ENCODE results near the gene CDK13. TPM values are rescaled to one million over a fixed set of nuclear protein-coding genes. Genes with fewer than 3 reads are reported as not detected.

The CDK13 gene
- total RNA-seq, 1 experiment from 2014 or later: 52.2 TPM

DNA sequence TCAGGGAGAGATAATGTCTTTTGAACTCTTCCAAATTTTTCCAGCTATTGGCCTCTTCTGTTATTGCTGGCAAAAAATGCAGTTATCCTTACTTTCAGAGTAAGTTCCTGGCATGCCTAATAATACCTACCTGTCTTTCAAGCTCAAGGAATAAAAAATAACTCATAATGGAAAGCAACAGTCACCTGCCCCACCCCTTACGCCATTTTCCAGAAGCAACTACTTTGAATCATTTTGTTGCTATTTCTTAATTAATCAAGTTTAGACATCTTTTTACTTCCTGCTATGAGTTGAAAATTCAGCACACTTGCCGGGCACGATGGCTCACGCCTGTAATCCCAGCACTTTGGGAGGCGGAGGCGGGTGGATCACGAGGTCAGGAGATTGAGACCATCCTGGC lies 23.0 kb upstream of the CDK13 start:
- H3K23me2 ChIP-seq (ENCODE audit: insufficient read length, low read depth, low read length, poor library complexity, severe bottlenecking): no peaks in the 10 kb centered on the region
- H3K79me1 ChIP-seq (ENCODE audit: insufficient read depth, low read depth, low read length, poor library complexity, severe bottlenecking): no peaks in the 10 kb centered on the region
- H3K4me2 ChIP-seq (ENCODE audit: insufficient read depth, insufficient read length, low read length): no peak overlapping the region
- no peak overlapping the region for H3K56ac ChIP-seq (ENCODE audit: insufficient read length, low read depth, low read length)
- no peak overlapping the region for H2BK5ac ChIP-seq (ENCODE audit: insufficient read length, low read length)
- H3K9me3 ChIP-seq (ENCODE audit: control insufficient read depth, low read depth, low read length): no peaks in the 10 kb centered on the region
- Mint-ChIP-seq H3K36me3 (ENCODE audit: insufficient read depth in 1 of 3, low read depth in 3 of 3) (no peaks in the 10 kb centered on the region; a peak in 1 of 7 replicates), H3K4me1 (peaks cover 14 to 24% of the 10 kb centered on the region in 2 experiments), H3K9me3 (peaks cover 0 to 3% of the 10 kb centered on the region in 2 experiments; a peak in 2 of 5 replicates), H3K27ac (no peak overlapping the region), H3K27me3 (ENCODE audit: low read depth) (no peaks in the 10 kb centered on the region; the same call in 1 of the 2 replicates), H3K4me3 (no peak overlapping the region)
- H4K20me1 ChIP-seq (ENCODE audit: control insufficient read depth, insufficient read depth, insufficient read length): no peaks in the 10 kb centered on the region
- no peak overlapping the region for H3K27ac ChIP-seq (ENCODE audit: insufficient read length, low read depth, low read length)
- H3T11ph ChIP-seq (ENCODE audit: low read length): no peak overlapping the region
- H4K5ac ChIP-seq (ENCODE audit: insufficient read length, low read depth, low read length): no peak overlapping the region
- no peak for TF ChIP-seq CTCF (conservative IDR thresholded peaks at IDR 0.05)
- no peak overlapping the region for H2AFZ ChIP-seq (ENCODE audit: low read length)
- no peak overlapping the region for H2BK12ac ChIP-seq (ENCODE audit: insufficient read length, low read depth, low read length)
- no peaks in the 10 kb centered on the region for H3K4me1 ChIP-seq (ENCODE audit: insufficient read depth, low read length)
- no peak overlapping the region for H3K4ac ChIP-seq (ENCODE audit: low read depth, low read length)
- H4K8ac ChIP-seq (replicated peaks; ENCODE audit: insufficient read length, low read depth, low read length): no peak overlapping the region
- no peak overlapping the region for H3K23ac ChIP-seq (ENCODE audit: insufficient read length, low read depth, low read length)
- no peak overlapping the region for H2BK15ac ChIP-seq (ENCODE audit: low read depth, low read length)
- no peak overlapping the region for H4K91ac ChIP-seq (ENCODE audit: insufficient read length, low read depth, low read length)
- H3K14ac ChIP-seq (ENCODE audit: insufficient read depth, low read length): no peak overlapping the region
- H3K27me3 ChIP-seq (ENCODE audit: insufficient read depth, low read length): no peaks in the 10 kb centered on the region
- no peak overlapping the region for H3K18ac ChIP-seq (ENCODE audit: insufficient read length, low read depth, low read length)
- no CpG with 5 or more reads among the region's 7 CpGs for WGBS (ENCODE audit: extremely low coverage, insufficient read length, low lambda C conversion rate)
- no peak for DNase-seq
- no peak overlapping the region for H2BK20ac ChIP-seq (ENCODE audit: low read depth, low read length, poor library complexity, severe bottlenecking)
- H2AK5ac ChIP-seq (ENCODE audit: insufficient read length, low read length): no peak overlapping the region
- H3K9ac ChIP-seq (ENCODE audit: extremely low read depth, insufficient read length, low read length): no peak overlapping the region
- no peak overlapping the region for H2BK120ac ChIP-seq (ENCODE audit: low read depth, low read length, poor library complexity, severe bottlenecking)
- H3K79me2 ChIP-seq (ENCODE audit: insufficient read depth, low read length): no peaks in the 10 kb centered on the region
